Measurements from ENCODE around the gene CTSD. TPM values are rescaled to one million over a fixed set of nuclear protein-coding genes. Genes with fewer than 3 reads are reported as not detected.

Gene CTSD
- total RNA-seq, 1 donor from 2014 or later = 109 TPM

- Mint-ChIP-seq H3K9me3 (peaks cover 17% of the 10 kb centered on the region), H3K4me1 (peaks cover 11% of the 10 kb centered on the region), H3K4me3 (no peak overlapping the region), H3K27ac (ENCODE audit: unreplicated experiment) (no peak overlapping the region), H3K36me3 (ENCODE audit: low read depth) (no peaks in the 10 kb centered on the region), H3K27me3 (ENCODE audit: low read depth) (peaks cover 63% of the 10 kb centered on the region)
- TF ChIP-seq CTCF (conservative IDR thresholded peaks at IDR 0.05) = no peak
- no peak for DNase-seq (ENCODE audit: low read depth, low spot score)
These were observed 31.2 kb downstream of the CTSD start for GRCh38 chr11:1732418-1733008.

GRCh38 chr11:1731451-1732059 is 32.2 kb downstream of the CTSD start:
- DNase-seq (ENCODE audit: low read depth, low spot score) = no peak
- Mint-ChIP-seq H3K27ac (ENCODE audit: unreplicated experiment) (no peak overlapping the region), H3K4me1 (peaks cover 11% of the 10 kb centered on the region), H3K27me3 (ENCODE audit: low read depth) (peaks cover 64% of the 10 kb centered on the region), H3K36me3 (ENCODE audit: low read depth) (no peaks in the 10 kb centered on the region), H3K9me3 (peaks cover 13% of the 10 kb centered on the region), H3K4me3 (no peak overlapping the region)
- no peak for TF ChIP-seq CTCF (conservative IDR thresholded peaks at IDR 0.05)

- H3K4me3 Mint-ChIP-seq = no peak overlapping the region
These were observed 33.6 kb downstream of the CTSD start for GRCh38 chr11:1730059-1730629.

GRCh38 chr11:1729692-1730011 is 34.1 kb downstream of the CTSD start:
- H3K9me3 Mint-ChIP-seq = peaks cover 7% of the 10 kb centered on the region
- no peak overlapping the region for H3K27ac Mint-ChIP-seq (ENCODE audit: unreplicated experiment)
- peaks cover 11% of the 10 kb centered on the region for H3K4me1 Mint-ChIP-seq
- no peak overlapping the region for H3K4me3 Mint-ChIP-seq
- no peak for DNase-seq (ENCODE audit: low read depth, low spot score)
- peaks cover 56% of the 10 kb centered on the region for H3K27me3 Mint-ChIP-seq (ENCODE audit: low read depth)
- TF ChIP-seq CTCF (conservative IDR thresholded peaks at IDR 0.05) = no peak
- no peaks in the 10 kb centered on the region for H3K36me3 Mint-ChIP-seq (ENCODE audit: low read depth)

More at GRCh38 chr11:1730059-1730629, 33.6 kb downstream of the CTSD start:
- H3K27ac Mint-ChIP-seq (ENCODE audit: unreplicated experiment) = no peak overlapping the region
- H3K9me3 Mint-ChIP-seq = peaks cover 7% of the 10 kb centered on the region
- peaks cover 57% of the 10 kb centered on the region for H3K27me3 Mint-ChIP-seq (ENCODE audit: low read depth)
- TF ChIP-seq CTCF (conservative IDR thresholded peaks at IDR 0.05) = no peak
- no peak for DNase-seq (ENCODE audit: low read depth, low spot score)
- no peaks in the 10 kb centered on the region for H3K36me3 Mint-ChIP-seq (ENCODE audit: low read depth)
- peaks cover 11% of the 10 kb centered on the region for H3K4me1 Mint-ChIP-seq

- H3K4me3 Mint-ChIP-seq = no peak overlapping the region
- no peaks in the 10 kb centered on the region for H3K36me3 Mint-ChIP-seq (ENCODE audit: low read depth)
- peaks cover 7% of the 10 kb centered on the region for H3K9me3 Mint-ChIP-seq
- no peak for DNase-seq (ENCODE audit: low read depth, low spot score)
- H3K27ac Mint-ChIP-seq (ENCODE audit: unreplicated experiment) = no peak overlapping the region
- H3K4me1 Mint-ChIP-seq = peaks cover 11% of the 10 kb centered on the region
- H3K27me3 Mint-ChIP-seq (ENCODE audit: low read depth) = peaks cover 54% of the 10 kb centered on the region
- no peak for TF ChIP-seq CTCF (conservative IDR thresholded peaks at IDR 0.05)
These were observed 34.6 kb downstream of the CTSD start for GRCh38 chr11:1728931-1729691.

Measured in neural crest cell (in vitro differentiated cells).